ENCODE results near the gene TAF4B. TPM values are rescaled to one million over a fixed set of nuclear protein-coding genes. Genes with fewer than 3 reads are reported as not detected.

Gene TAF4B
- total and polyA plus RNA-seq, 9 of the 15 experiments (the other 6 are each of a cell fraction or from before 2014, with no cell fraction given): 4.5 to 25.3 (median 20.5) TPM

DNA sequence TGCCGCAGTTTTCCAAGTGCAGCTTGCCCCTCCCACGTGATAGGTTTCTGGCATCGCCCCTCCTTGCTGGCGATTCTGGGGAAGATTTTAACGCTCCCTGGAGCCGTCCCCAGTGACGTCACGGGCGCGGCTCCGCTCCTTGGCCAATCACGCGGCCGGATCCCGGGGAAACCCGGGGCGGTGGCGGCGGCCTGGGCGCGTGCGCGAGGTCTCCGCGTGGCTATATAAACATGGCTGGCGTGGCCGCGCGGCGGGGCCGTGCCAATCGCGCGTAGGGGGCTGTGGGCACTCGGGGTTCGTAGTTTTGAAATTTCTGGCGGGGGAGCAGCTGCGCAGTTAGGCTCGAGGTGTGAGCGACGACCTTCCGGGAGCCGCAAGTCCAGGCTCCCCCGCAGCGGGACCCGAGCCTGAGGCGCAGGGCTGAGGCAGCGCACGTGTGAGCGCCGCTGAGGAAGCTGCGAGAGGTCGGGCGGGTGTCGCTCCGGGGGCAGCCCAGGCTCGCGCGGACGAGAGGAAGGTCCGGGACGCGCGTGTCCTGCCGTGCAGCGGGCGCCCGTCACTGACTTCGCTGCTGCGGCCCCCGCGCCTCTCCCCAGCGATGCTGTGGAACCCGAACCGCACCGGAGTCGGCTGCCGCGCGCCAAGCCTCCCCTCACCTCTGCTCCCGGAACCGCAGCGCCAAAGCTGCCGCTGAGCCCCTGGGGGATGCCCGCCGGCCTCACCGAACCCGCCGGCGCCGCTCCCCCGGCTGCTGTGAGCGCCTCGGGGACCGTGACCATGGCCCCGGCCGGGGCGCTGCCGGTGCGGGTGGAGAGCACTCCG, at the start of gene TAF4B (continued):
- TF ChIP-seq POLR3A (IDR thresholded peaks at IDR 0.05; ENCODE audit: borderline replicate concordance, extremely low read depth, insufficient read depth, insufficient read length) (no peak), NUFIP1 (IDR thresholded peaks at IDR 0.05; ENCODE audit: partially characterized antibody) (no peak), DMBX1 (CRISPR knock-in tag; IDR thresholded peaks at IDR 0.05; ENCODE audit: borderline replicate concordance) (no peak), ATF7 (IDR thresholded peaks at IDR 0.05) (peak; percentile 97), THAP12 (CRISPR knock-in tag; IDR thresholded peaks at IDR 0.05) (no peak), MAFK (IDR thresholded peaks at IDR 0.05; ENCODE audit: low read length) (no peak), ZNF12 (CRISPR knock-in tag; IDR thresholded peaks at IDR 0.05) (no peak; the same call in 1 of the 2 replicates), SPI1 (IDR thresholded peaks at IDR 0.05; ENCODE audit: borderline replicate concordance, low read depth, low read length) (no peak), ZKSCAN1 (IDR thresholded peaks at IDR 0.05; ENCODE audit: low read depth, low read length) (no peak), OTX1 (CRISPR knock-in tag; IDR thresholded peaks at IDR 0.05) (0 out of 2 replicates have a peak, but pooled peaks have one; percentile 29), KDM4B (IDR thresholded peaks at IDR 0.05; ENCODE audit: borderline replicate concordance in 2 of 2, low read depth in 1 of 2) (no peak), HNRNPLL (IDR thresholded peaks at IDR 0.05; ENCODE audit: low read depth, low read length, poor library complexity, severe bottlenecking) (peak; percentile 32), KDM5B (IDR thresholded peaks at IDR 0.05; ENCODE audit: insufficient replicate concordance, low read depth, low read length) (peak; percentile 91), CREBBP (IDR thresholded peaks at IDR 0.05; ENCODE audit: low read depth, low read length) (no peak), E2F8 (IDR thresholded peaks at IDR 0.05; ENCODE audit: low read depth, partially characterized antibody) (no peak), DIDO1 (tag; IDR thresholded peaks at IDR 0.05; ENCODE audit: low read depth) (no peak; the same call in 1 of the 2 replicates)
- TF ChIP-seq, protein P1, sequence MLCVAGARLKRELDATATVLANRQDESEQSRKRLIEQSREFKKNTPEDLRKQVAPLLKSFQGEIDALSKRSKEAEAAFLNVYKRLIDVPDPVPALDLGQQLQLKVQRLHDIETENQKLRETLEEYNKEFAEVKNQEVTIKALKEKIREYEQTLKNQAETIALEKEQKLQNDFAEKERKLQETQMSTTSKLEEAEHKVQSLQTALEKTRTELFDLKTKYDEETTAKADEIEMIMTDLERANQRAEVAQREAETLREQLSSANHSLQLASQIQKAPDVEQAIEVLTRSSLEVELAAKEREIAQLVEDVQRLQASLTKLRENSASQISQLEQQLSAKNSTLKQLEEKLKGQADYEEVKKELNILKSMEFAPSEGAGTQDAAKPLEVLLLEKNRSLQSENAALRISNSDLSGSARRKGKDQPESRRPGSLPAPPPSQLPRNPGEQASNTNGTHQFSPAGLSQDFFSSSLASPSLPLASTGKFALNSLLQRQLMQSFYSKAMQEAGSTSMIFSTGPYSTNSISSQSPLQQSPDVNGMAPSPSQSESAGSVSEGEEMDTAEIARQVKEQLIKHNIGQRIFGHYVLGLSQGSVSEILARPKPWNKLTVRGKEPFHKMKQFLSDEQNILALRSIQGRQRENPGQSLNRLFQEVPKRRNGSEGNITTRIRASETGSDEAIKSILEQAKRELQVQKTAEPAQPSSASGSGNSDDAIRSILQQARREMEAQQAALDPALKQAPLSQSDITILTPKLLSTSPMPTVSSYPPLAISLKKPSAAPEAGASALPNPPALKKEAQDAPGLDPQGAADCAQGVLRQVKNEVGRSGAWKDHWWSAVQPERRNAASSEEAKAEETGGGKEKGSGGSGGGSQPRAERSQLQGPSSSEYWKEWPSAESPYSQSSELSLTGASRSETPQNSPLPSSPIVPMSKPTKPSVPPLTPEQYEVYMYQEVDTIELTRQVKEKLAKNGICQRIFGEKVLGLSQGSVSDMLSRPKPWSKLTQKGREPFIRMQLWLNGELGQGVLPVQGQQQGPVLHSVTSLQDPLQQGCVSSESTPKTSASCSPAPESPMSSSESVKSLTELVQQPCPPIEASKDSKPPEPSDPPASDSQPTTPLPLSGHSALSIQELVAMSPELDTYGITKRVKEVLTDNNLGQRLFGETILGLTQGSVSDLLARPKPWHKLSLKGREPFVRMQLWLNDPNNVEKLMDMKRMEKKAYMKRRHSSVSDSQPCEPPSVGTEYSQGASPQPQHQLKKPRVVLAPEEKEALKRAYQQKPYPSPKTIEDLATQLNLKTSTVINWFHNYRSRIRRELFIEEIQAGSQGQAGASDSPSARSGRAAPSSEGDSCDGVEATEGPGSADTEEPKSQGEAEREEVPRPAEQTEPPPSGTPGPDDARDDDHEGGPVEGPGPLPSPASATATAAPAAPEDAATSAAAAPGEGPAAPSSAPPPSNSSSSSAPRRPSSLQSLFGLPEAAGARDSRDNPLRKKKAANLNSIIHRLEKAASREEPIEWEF (CRISPR knock-in tag; IDR thresholded peaks at IDR 0.05): no peak
